Effector memory CD4-positive, alpha-beta T cell (primary cell): ENCODE data around the gene DUSP7.

Source experiments
- DNase-seq, 3 donors: peaks; one replicate each; pipeline ENCODE4 v3.0.0-alpha.2; 2020
- H3K27ac ChIP-seq: 2 replicates; pipeline ENCODE4 v1.7.0; 2013; ENCODE audit warnings: mild to moderate bottlenecking, low read length, moderate library complexity; ENCODE audit not compliant: insufficient read depth, poor library complexity, severe bottlenecking
- H3K27me3 ChIP-seq: replicated peaks from 2 replicates; pipeline ENCODE4 v1.7.0; 2013; ENCODE audit warnings: mild to moderate bottlenecking, low read length; ENCODE audit not compliant: insufficient read depth, control insufficient read depth, poor library complexity, severe bottlenecking
- H3K36me3 ChIP-seq: 2 replicates; pipeline ENCODE4 v1.7.0; 2013; ENCODE audit warnings: mild to moderate bottlenecking, low read length, moderate library complexity; ENCODE audit not compliant: control insufficient read depth, insufficient read depth
- H3K4me1 ChIP-seq: 2 replicates; pipeline ENCODE4 v1.7.0; 2013; ENCODE audit warnings: low read length, mild to moderate bottlenecking; ENCODE audit not compliant: control insufficient read depth, insufficient read depth, poor library complexity, severe bottlenecking
- H3K4me3 ChIP-seq: 2 replicates; pipeline ENCODE4 v1.7.0; 2013; ENCODE audit warnings: low read length, low read depth, mild to moderate bottlenecking; ENCODE audit not compliant: insufficient read depth, poor library complexity, severe bottlenecking
- H3K9me3 ChIP-seq: 2 replicates; pipeline ENCODE4 v1.7.0; 2013; ENCODE audit warnings: mild to moderate bottlenecking, low read length, moderate library complexity; ENCODE audit not compliant: control insufficient read depth

DUSP7 gene

GRCh38 chr3:52086461-52086860, 30.1 kb upstream of the DUSP7 start:
- no peaks in the 10 kb centered on the region for H3K9me3 ChIP-seq
- no peak overlapping the region for H3K4me3 ChIP-seq
- DNase-seq = no peak
- H3K36me3 ChIP-seq = no peaks in the 10 kb centered on the region
- H3K27ac ChIP-seq = no peak overlapping the region
- peaks cover 4% of the 10 kb centered on the region for H3K4me1 ChIP-seq
- no peaks in the 10 kb centered on the region for H3K27me3 ChIP-seq

GRCh38 chr3:52085681-52086282, 29.4 kb upstream of the DUSP7 start:
- no peak for DNase-seq
- H3K27ac ChIP-seq = no peak overlapping the region
- H3K4me3 ChIP-seq = no peak overlapping the region
- peaks cover 4% of the 10 kb centered on the region for H3K4me1 ChIP-seq
- no peaks in the 10 kb centered on the region for H3K36me3 ChIP-seq
- no peaks in the 10 kb centered on the region for H3K27me3 ChIP-seq
- H3K9me3 ChIP-seq = no peaks in the 10 kb centered on the region

GRCh38 chr3:52084954-52085680, 28.7 kb upstream of the DUSP7 start:
- Histone ChIP-seq H3K9me3 (no peaks in the 10 kb centered on the region), H3K4me3 (no peak overlapping the region), H3K27ac (no peak overlapping the region), H3K36me3 (no peaks in the 10 kb centered on the region), H3K4me1 (peaks cover 4% of the 10 kb centered on the region), H3K27me3 (no peaks in the 10 kb centered on the region)
- DNase-seq = no peak

GRCh38 chr3:52084216-52084945, 28.0 kb upstream of the DUSP7 start:
- Histone ChIP-seq H3K27me3 (no peaks in the 10 kb centered on the region), H3K36me3 (no peaks in the 10 kb centered on the region), H3K27ac (no peak overlapping the region), H3K9me3 (no peaks in the 10 kb centered on the region), H3K4me3 (no peak overlapping the region), H3K4me1 (peaks cover 4% of the 10 kb centered on the region)
- DNase-seq = no peak

- Histone ChIP-seq H3K36me3 (no peaks in the 10 kb centered on the region), H3K27ac (no peak overlapping the region), H3K4me3 (no peak overlapping the region), H3K9me3 (no peaks in the 10 kb centered on the region), H3K4me1 (peaks cover 4% of the 10 kb centered on the region), H3K27me3 (no peaks in the 10 kb centered on the region)
- no peak for DNase-seq
These were observed 27.3 kb upstream of the DUSP7 start for GRCh38 chr3:52083556-52084087.

- H3K4me3 ChIP-seq = no peak overlapping the region
- H3K4me1 ChIP-seq = peaks cover 4% of the 10 kb centered on the region
- no peak for DNase-seq
- H3K27me3 ChIP-seq = no peaks in the 10 kb centered on the region
- no peaks in the 10 kb centered on the region for H3K9me3 ChIP-seq
- no peak overlapping the region for H3K27ac ChIP-seq
- H3K36me3 ChIP-seq = no peaks in the 10 kb centered on the region
These were observed 26.6 kb upstream of the DUSP7 start for GRCh38 chr3:52082951-52083350.

- H3K9me3 ChIP-seq = no peaks in the 10 kb centered on the region
- no peaks in the 10 kb centered on the region for H3K4me1 ChIP-seq
- H3K27me3 ChIP-seq = no peaks in the 10 kb centered on the region
- no peaks in the 10 kb centered on the region for H3K36me3 ChIP-seq
- H3K4me3 ChIP-seq = no peak overlapping the region
- no peak for DNase-seq
- no peak overlapping the region for H3K27ac ChIP-seq
These were observed 24.7 kb upstream of the DUSP7 start for GRCh38 chr3:52080830-52081719.

- Histone ChIP-seq H3K9me3 (no peaks in the 10 kb centered on the region), H3K27ac (no peak overlapping the region), H3K36me3 (no peaks in the 10 kb centered on the region), H3K4me1 (no peaks in the 10 kb centered on the region), H3K27me3 (no peaks in the 10 kb centered on the region), H3K4me3 (no peak overlapping the region)
- DNase-seq = no peak
These were observed 23.6 kb upstream of the DUSP7 start for GRCh38 chr3:52079958-52080357.

GRCh38 chr3:52078781-52079560, 22.6 kb upstream of the DUSP7 start:
- Histone ChIP-seq H3K36me3 (no peaks in the 10 kb centered on the region), H3K27me3 (no peaks in the 10 kb centered on the region)
- DNase-seq = no peak

More at GRCh38 chr3:52078781-52079560, 22.6 kb upstream of the DUSP7 start:
- Histone ChIP-seq H3K27ac (no peak overlapping the region), H3K9me3 (no peaks in the 10 kb centered on the region), H3K4me1 (no peaks in the 10 kb centered on the region), H3K4me3 (no peak overlapping the region)
